Measurements from ENCODE around the gene ZNF532. TPM values are rescaled to one million over a fixed set of nuclear protein-coding genes. Genes with fewer than 3 reads are reported as not detected.

Gene ZNF532
- total and polyA plus RNA-seq, 2 donors from 2014 or later = 5.7 to 76.3 TPM

DNA sequence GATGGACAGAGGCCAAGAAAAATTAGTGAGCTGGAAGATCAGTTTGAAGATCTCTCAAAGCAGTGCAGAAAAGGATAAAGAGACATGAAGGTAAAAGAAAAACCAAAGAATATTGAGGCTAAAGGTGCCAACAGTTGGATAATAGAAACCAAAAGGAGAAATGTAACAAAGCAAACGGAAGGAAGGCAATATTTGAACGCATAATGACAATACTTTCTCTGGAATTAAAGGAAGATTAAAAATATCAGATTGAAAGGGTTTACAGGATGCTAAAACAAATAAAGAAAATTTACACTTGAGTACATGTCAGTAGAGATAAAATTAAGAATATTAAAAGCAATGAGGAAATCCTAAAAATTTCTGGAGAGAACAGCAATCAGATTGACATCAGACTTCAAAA is 149.1 kb downstream of the ZNF532 start:
- TF ChIP-seq, protein P1, sequence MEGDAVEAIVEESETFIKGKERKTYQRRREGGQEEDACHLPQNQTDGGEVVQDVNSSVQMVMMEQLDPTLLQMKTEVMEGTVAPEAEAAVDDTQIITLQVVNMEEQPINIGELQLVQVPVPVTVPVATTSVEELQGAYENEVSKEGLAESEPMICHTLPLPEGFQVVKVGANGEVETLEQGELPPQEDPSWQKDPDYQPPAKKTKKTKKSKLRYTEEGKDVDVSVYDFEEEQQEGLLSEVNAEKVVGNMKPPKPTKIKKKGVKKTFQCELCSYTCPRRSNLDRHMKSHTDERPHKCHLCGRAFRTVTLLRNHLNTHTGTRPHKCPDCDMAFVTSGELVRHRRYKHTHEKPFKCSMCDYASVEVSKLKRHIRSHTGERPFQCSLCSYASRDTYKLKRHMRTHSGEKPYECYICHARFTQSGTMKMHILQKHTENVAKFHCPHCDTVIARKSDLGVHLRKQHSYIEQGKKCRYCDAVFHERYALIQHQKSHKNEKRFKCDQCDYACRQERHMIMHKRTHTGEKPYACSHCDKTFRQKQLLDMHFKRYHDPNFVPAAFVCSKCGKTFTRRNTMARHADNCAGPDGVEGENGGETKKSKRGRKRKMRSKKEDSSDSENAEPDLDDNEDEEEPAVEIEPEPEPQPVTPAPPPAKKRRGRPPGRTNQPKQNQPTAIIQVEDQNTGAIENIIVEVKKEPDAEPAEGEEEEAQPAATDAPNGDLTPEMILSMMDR (IDR thresholded peaks at IDR 0.05; ENCODE audit: borderline replicate concordance, extremely low read depth, insufficient read depth) = no peak
- no peaks in the 10 kb centered on the region for H3K36me3 ChIP-seq (ENCODE audit: control insufficient read depth in 2 of 3, insufficient read depth in 3 of 3, low read length in 3 of 3)
- peaks cover 0 to 4% (median 0%) of the 10 kb centered on the region in 3 donors for H3K9me3 ChIP-seq (ENCODE audit: control insufficient read depth in 2 of 3, insufficient read depth in 1 of 3, low read length in 3 of 3)
- H3K4me3 ChIP-seq (ENCODE audit: low read length in 3 of 3) = no peak overlapping the region
- no peaks in the 10 kb centered on the region for H3K27me3 ChIP-seq (ENCODE audit: control insufficient read depth, insufficient read depth, low read length)
- H3K9ac ChIP-seq (ENCODE audit: low read length in 3 of 3) = no peak overlapping the region
- intact Hi-C loops (cut with DNase I) = no loop called here
- FAIRE-seq (no peak), DNase-seq (no peak)
- H3K27ac ChIP-seq (ENCODE audit: low read depth in 2 of 2, low read length in 2 of 2) = no peak overlapping the region
- H3K4me1 ChIP-seq (ENCODE audit: control insufficient read depth in 2 of 3, insufficient read depth in 2 of 3, low read depth in 1 of 3, low read length in 3 of 3) = peaks cover 0 to 9% (median 3%) of the 10 kb centered on the region in 3 donors

DNA sequence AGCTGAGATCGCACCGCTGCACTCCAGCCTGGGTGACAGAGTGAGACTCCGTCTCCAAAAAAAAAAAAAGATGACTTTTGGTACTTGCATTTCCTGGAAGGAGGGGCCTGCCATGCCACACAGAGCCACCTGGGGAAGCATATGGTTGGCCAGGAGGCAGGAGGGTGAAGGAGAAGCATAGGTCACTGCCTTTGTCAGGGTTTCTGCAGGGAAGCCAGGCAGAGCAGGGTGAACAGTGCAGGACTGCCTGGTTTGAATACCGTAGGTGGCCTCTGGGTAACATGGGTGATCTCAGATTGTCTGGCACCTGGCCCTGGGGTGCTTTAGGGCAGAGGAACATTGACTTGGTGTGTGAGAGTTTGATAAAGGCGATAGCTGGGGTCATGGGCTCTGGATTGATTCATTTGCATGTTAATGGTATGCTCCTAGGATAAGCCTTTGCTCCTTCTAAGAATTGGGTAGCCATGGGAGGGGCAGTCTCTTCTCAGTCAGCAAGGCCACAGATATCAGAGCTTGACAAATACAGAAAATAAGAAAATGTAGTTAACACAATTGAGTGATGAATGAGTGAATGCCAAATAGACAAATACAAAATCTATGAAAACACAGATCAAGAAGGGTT is 151.0 kb downstream of the ZNF532 start:
- H3K4me1 ChIP-seq (ENCODE audit: control insufficient read depth in 2 of 3, insufficient read depth in 2 of 3, low read depth in 1 of 3, low read length in 3 of 3) = peaks cover 0 to 9% (median 3%) of the 10 kb centered on the region in 3 donors
- no peak overlapping the region for H3K9ac ChIP-seq (ENCODE audit: low read length in 3 of 3)
- no peak for DNase-seq
- intact Hi-C loops (cut with DNase I) = no loop called here
- no peak overlapping the region for H3K4me3 ChIP-seq (ENCODE audit: low read length in 3 of 3)
- no peaks in the 10 kb centered on the region for H3K36me3 ChIP-seq (ENCODE audit: control insufficient read depth in 2 of 3, insufficient read depth in 3 of 3, low read length in 3 of 3)
- no peak for FAIRE-seq
- no peaks in the 10 kb centered on the region for H3K27me3 ChIP-seq (ENCODE audit: control insufficient read depth, insufficient read depth, low read length)
- TF ChIP-seq, protein P1 (IDR thresholded peaks at IDR 0.05; ENCODE audit: borderline replicate concordance, extremely low read depth, insufficient read depth) = no peak
- peak overlapping the region in 1 of 2 donors; percentile 37 for H3K27ac ChIP-seq (ENCODE audit: low read depth in 2 of 2, low read length in 2 of 2)
- peaks cover 0 to 4% (median 0%) of the 10 kb centered on the region in 3 donors for H3K9me3 ChIP-seq (ENCODE audit: control insufficient read depth in 2 of 3, insufficient read depth in 1 of 3, low read length in 3 of 3)

DNA sequence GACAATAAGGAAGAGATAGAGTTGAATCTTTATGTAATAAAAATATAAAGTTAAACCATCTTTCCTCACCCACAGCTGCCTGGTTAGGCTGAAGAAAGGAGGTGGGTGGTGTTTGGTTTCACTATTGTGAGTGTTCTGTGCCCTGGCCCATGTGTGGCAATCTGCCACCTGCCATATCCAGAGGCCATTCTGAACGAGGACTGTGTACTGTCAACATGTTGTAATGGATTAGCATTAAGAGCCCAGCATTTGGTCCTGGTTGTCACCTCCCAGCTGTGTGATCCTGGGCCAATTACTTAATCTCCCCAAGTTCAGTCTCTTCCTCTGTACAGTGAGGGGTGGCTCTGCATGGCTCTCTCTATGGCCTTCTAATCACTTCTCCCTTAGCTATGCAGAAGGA is 156.8 kb downstream of the ZNF532 start:
- DNase-seq (no peak), FAIRE-seq (no peak)
- Histone ChIP-seq H3K4me1 (ENCODE audit: control insufficient read depth in 2 of 3, insufficient read depth in 2 of 3, low read depth in 1 of 3, low read length in 3 of 3) (peaks cover 0 to 8% (median 0%) of the 10 kb centered on the region in 3 donors), H3K36me3 (ENCODE audit: control insufficient read depth in 2 of 3, insufficient read depth in 3 of 3, low read length in 3 of 3) (no peaks in the 10 kb centered on the region), H3K9ac (ENCODE audit: low read length in 3 of 3) (no peak overlapping the region), H3K9me3 (ENCODE audit: control insufficient read depth in 2 of 3, insufficient read depth in 1 of 3, low read length in 3 of 3) (peaks cover 0 to 4% (median 0%) of the 10 kb centered on the region in 3 donors), H3K27me3 (ENCODE audit: control insufficient read depth, insufficient read depth, low read length) (no peaks in the 10 kb centered on the region), H3K27ac (ENCODE audit: low read depth in 2 of 2, low read length in 2 of 2) (no peak overlapping the region), H3K4me3 (ENCODE audit: low read length in 3 of 3) (no peak overlapping the region)
- intact Hi-C loops (cut with DNase I) = no loop called here
- TF ChIP-seq, protein P1 (IDR thresholded peaks at IDR 0.05; ENCODE audit: borderline replicate concordance, extremely low read depth, insufficient read depth) = no peak
